Endothelial cell of umbilical vein (primary cell): ENCODE measurements around the gene C5. TPM values are rescaled to one million over a fixed set of nuclear protein-coding genes. Genes with fewer than 3 reads are reported as not detected.

Experiments
- BruUV-seq: library from RNA; stranded (reverse); fragments of 400-500 nt; replicated peaks from 2 replicates; lab custom pipeline; 2021; lab: Mats Ljungman, UMichigan
- CTCF ChIA-PET: fragments of 300-600, 350-600 bp; sonication (Branson Sonifier 250); formaldehyde crosslinking; loops from one replicate; lab custom pipeline; 2021; ENCODE audit warnings: antibody characterized with exemption, inconsistent platforms; lab: Charles Lee
- POLR2A ChIA-PET: fragments of 300-600, 350-600 bp; sonication (Branson Sonifier 250); formaldehyde crosslinking; loops from one replicate; lab custom pipeline; 2021; ENCODE audit warnings: antibody characterized with exemption, inconsistent platforms; lab: Charles Lee
- DNase-seq: peaks from one replicate; pipeline ENCODE4 v3.0.0-alpha.2; 2011; ENCODE audit warnings: low read depth, low spot score
- FAIRE-seq: peaks from 2 replicates; lab custom pipeline; 2011; peaks lifted over from hg19 to GRCh38; lab: Jason Lieb, UNC
- H2AFZ ChIP-seq: 2 replicates; pipeline ENCODE4 v1.6.0; 2012; ENCODE audit warnings: low read depth, low read length, control low read depth, inconsistent platforms
- H3K27ac ChIP-seq: 2 replicates; pipeline ENCODE4 v1.5.1; 2011; ENCODE audit warnings: low read depth, mild to moderate bottlenecking, control low read depth, low read length, moderate library complexity; ENCODE audit not compliant: insufficient read depth
- H3K27me3 ChIP-seq, 2 experiments: 2 replicates each; pipeline versions ENCODE4 v1.6.0 to v1.6.1; 2011; ENCODE audit warnings: low read length in 2 of 2, mixed read lengths in 1 of 2; ENCODE audit not compliant: control insufficient read depth in 2 of 2, insufficient read depth in 2 of 2
- H3K36me3 ChIP-seq, 2 experiments: 2 replicates in 1 of 2; 3 replicates in 1 of 2; pipeline ENCODE4 v1.5.1; 2011; ENCODE audit warnings: low read length in 2 of 2, mild to moderate bottlenecking in 1 of 2, moderate library complexity in 1 of 2; ENCODE audit not compliant: control insufficient read depth in 2 of 2, insufficient read depth in 2 of 2; ENCODE audit errors: extremely low read depth in 1 of 2
- H3K4me1 ChIP-seq: 3 replicates; pipeline ENCODE4 v1.5.1; 2011; ENCODE audit warnings: mild to moderate bottlenecking, low read length; ENCODE audit not compliant: control insufficient read depth, insufficient read depth; ENCODE audit errors: extremely low read depth
- H3K4me2 ChIP-seq: 2 replicates; pipeline ENCODE4 v1.6.1; 2011; ENCODE audit warnings: low read length, control low read depth, mixed read lengths; ENCODE audit not compliant: insufficient read depth
- H3K4me3 ChIP-seq, 3 experiments: fragments of 200-600 bp in 1 of 3; sonication (generic), shearing (Covaris generic) in 1 of 3; replicated peaks in 1 of 3; 2 replicates each; pipeline ENCODE4 v1.5.1; 2011 to 2016; ENCODE audit warnings: control low read depth in 3 of 3, low read length in 3 of 3, mild to moderate bottlenecking in 2 of 3, inconsistent platforms in 1 of 3, low read depth in 1 of 3, moderate library complexity in 1 of 3; ENCODE audit not compliant: insufficient read depth in 1 of 3
- H3K79me2 ChIP-seq: 2 replicates; pipeline ENCODE4 v1.6.0; 2012; ENCODE audit warnings: low read length, inconsistent platforms; ENCODE audit not compliant: control insufficient read depth, insufficient read depth
- H3K9ac ChIP-seq: replicated peaks from 2 replicates; pipeline ENCODE3; 2011; ENCODE audit warnings: low read length, control low read depth; ENCODE audit not compliant: insufficient read depth; ENCODE audit errors: extremely low read depth
- H3K9me1 ChIP-seq: replicated peaks from 3 replicates; pipeline ENCODE4 v1.6.0; 2011; ENCODE audit warnings: mild to moderate bottlenecking, low read length; ENCODE audit not compliant: control insufficient read depth, insufficient read depth; ENCODE audit errors: extremely low read depth
- H3K9me3 ChIP-seq: replicated peaks from 2 replicates; pipeline ENCODE4 v1.5.1; 2012; ENCODE audit warnings: low read length, inconsistent platforms; ENCODE audit not compliant: control insufficient read depth, insufficient read depth
- H4K20me1 ChIP-seq: replicated peaks from 2 replicates; pipeline ENCODE3; 2011; ENCODE audit warnings: mild to moderate bottlenecking, low read length; ENCODE audit not compliant: control insufficient read depth, insufficient read depth; ENCODE audit errors: extremely low read depth
- CTCF ChIP-seq, 2 donors: IDR thresholded peaks; 1 replicate in 1 of 2; 2 replicates in 1 of 2; pipeline ENCODE4 v1.5.1; 2011; ENCODE audit warnings: low read length in 2 of 2, mild to moderate bottlenecking in 2 of 2, moderate library complexity in 2 of 2, control low read depth in 1 of 2, inconsistent platforms in 1 of 2, low read depth in 1 of 2; ENCODE audit not compliant: insufficient read depth in 1 of 2; ENCODE audit errors: extremely low read depth in 1 of 2
- EZH2 ChIP-seq: IDR thresholded peaks from 2 replicates; pipeline ENCODE4 v1.6.1; 2012; ENCODE audit warnings: borderline replicate concordance, low read depth, mild to moderate bottlenecking, moderate library complexity, low read length, inconsistent platforms; ENCODE audit not compliant: severe bottlenecking
- FOS ChIP-seq: IDR thresholded peaks from 2 replicates; pipeline ENCODE4 v1.6.1; 2011; ENCODE audit warnings: mild to moderate bottlenecking, low read length, moderate library complexity, borderline replicate concordance; ENCODE audit not compliant: insufficient read depth
- GATA2 ChIP-seq: IDR thresholded peaks from 2 replicates; pipeline ENCODE4 v1.7.0; 2011; ENCODE audit warnings: low read depth, mild to moderate bottlenecking, moderate library complexity, mixed read lengths, low read length; ENCODE audit not compliant: insufficient read length, insufficient read depth
- JUN ChIP-seq: IDR thresholded peaks from 2 replicates; pipeline ENCODE4 v1.6.1; 2011; ENCODE audit warnings: borderline replicate concordance, low read depth; ENCODE audit not compliant: insufficient read length, insufficient read depth
- MAX ChIP-seq: IDR thresholded peaks from 2 replicates; pipeline ENCODE4 v1.6.1; 2011; ENCODE audit not compliant: insufficient read depth, insufficient read length
- MYC ChIP-seq: IDR thresholded peaks from one replicate; pipeline ENCODE4 v1.6.1; 2011; ENCODE audit warnings: mild to moderate bottlenecking, low read depth, low read length
- POLR2A ChIP-seq: IDR thresholded peaks from 2 replicates; pipeline ENCODE4 v1.6.1; 2012; ENCODE audit warnings: low read depth, mild to moderate bottlenecking, control low read depth, low read length
- POLR2AphosphoS5 ChIP-seq: IDR thresholded peaks from 2 replicates; pipeline ENCODE4 v1.6.1; 2012; ENCODE audit warnings: low read depth, mild to moderate bottlenecking, control low read depth, low read length, moderate library complexity; ENCODE audit not compliant: insufficient read depth
- dilution Hi-C: fragments of 300-500 bp; cut with MboI; formaldehyde crosslinking; loops from one replicate; pipeline ENCODE4 v1.15.0; 2019; ENCODE audit warnings: low sequenced_read_pairs; ENCODE audit not compliant: extremely low pct_ligation_motif_present
- intact Hi-C: fragments of 100-400 bp; cut with micrococcal nuclease; formaldehyde crosslinking; loops from one replicate; pipeline ENCODE4 v1.10.0; 2022
- polyA plus RNA-seq, 4 experiments: library from polyadenylated mRNA; depleted of rRNA in 3 of 4; stranded (reverse) in 3 of 4; unstranded in 1 of 4; fragments of >200 nt; gene quantifications; 2 replicates each; pipeline versions ENCODE4 v1.2.1 to v1.2.3, GENCODE V29; 2011 to 2012; ENCODE audit warnings: missing spikeins in 1 of 4
- total RNA-seq: library from RNA; stranded (reverse); gene quantifications from 2 replicates; pipeline ENCODE4 v1.2.3, GENCODE V29; 2021

Gene C5
- total and polyA plus RNA-seq, 2 donors (not counting 3 experiments of a cell fraction or from before 2014, with no cell fraction given) = 0.79 to 1.6 TPM

GRCh38 chr9:121088576-121088975, 38.5 kb upstream of the C5 start:
- DNase-seq (no peak), FAIRE-seq (no peak)
- POLR2A ChIA-PET = no interaction called here
- Histone ChIP-seq H3K9me1 (no peaks in the 10 kb centered on the region), H3K79me2 (no peaks in the 10 kb centered on the region), H3K27me3 (no peaks in the 10 kb centered on the region), H4K20me1 (no peaks in the 10 kb centered on the region), H3K4me3 (no peak overlapping the region), H2AFZ (no peak overlapping the region), H3K9me3 (no peaks in the 10 kb centered on the region), H3K9ac (no peak overlapping the region), H3K27ac (no peak overlapping the region), H3K4me2 (no peak overlapping the region), H3K36me3 (peaks cover 0 to 2% of the 10 kb centered on the region in 2 experiments), H3K4me1 (no peaks in the 10 kb centered on the region)
- no TSS peak for BruUV-seq
- CTCF ChIA-PET = no interaction called here
- intact Hi-C loops (no loop called here), dilution Hi-C loops (no loop called here)
- no peak for TF ChIP-seq POLR2AphosphoS5
- TF ChIP-seq FOS = no peak
- TF ChIP-seq EZH2 = no peak
- TF ChIP-seq POLR2A = no peak
- TF ChIP-seq MYC = no peak
- no peak for TF ChIP-seq MAX
- TF ChIP-seq JUN = no peak
- TF ChIP-seq GATA2 = no peak

- H3K9me3 ChIP-seq = no peaks in the 10 kb centered on the region
- CTCF ChIA-PET = interaction anchor here (1.0 kb wide), 1 partner anchor 10 kb away, joined by 3 read pairs; no protein-coding TSS in a partner anchor
- peaks cover 0 to 2% of the 10 kb centered on the region in 2 experiments for H3K36me3 ChIP-seq
- POLR2A ChIA-PET = no interaction called here
- H3K27me3 ChIP-seq = no peaks in the 10 kb centered on the region
- intact Hi-C loops (no loop called here), dilution Hi-C loops (no loop called here)
- BruUV-seq = no TSS peak
- TF ChIP-seq CTCF (IDR thresholded peaks at IDR 0.05; ENCODE audit: extremely low read depth in 1 of 2, insufficient read depth in 1 of 2, low read depth in 1 of 2, low read length in 2 of 2) = no peak
- TF ChIP-seq EZH2 = no peak
- no peak for TF ChIP-seq JUN
- no peak for TF ChIP-seq FOS
- TF ChIP-seq POLR2A = no peak
- no peak for TF ChIP-seq POLR2AphosphoS5
- no peak for TF ChIP-seq MYC
- no peak for TF ChIP-seq GATA2
- no peak for TF ChIP-seq MAX
- no peak overlapping the region for H3K27ac ChIP-seq
- no peak overlapping the region for H3K4me3 ChIP-seq
- no peak overlapping the region for H2AFZ ChIP-seq
- no peaks in the 10 kb centered on the region for H3K4me1 ChIP-seq
- FAIRE-seq = no peak
- H3K4me2 ChIP-seq = no peak overlapping the region
- H4K20me1 ChIP-seq = no peaks in the 10 kb centered on the region
- no peak for DNase-seq
- H3K9me1 ChIP-seq = no peaks in the 10 kb centered on the region
- H3K9ac ChIP-seq = no peak overlapping the region
- no peaks in the 10 kb centered on the region for H3K79me2 ChIP-seq
Measured at GRCh38 chr9:121085661-121086060, 35.6 kb upstream of the C5 start.
